HepG2 (cell line): ENCODE measurements around the gene SAPCD2. TPM values are rescaled to one million over a fixed set of nuclear protein-coding genes. Genes with fewer than 3 reads are reported as not detected.

Source experiments
- CEBPG ChIP-seq: IDR thresholded peaks from 2 replicates; pipeline ENCODE4 v1.6.1; 2016
- HNRNPLL ChIP-seq: fragments of 200-400 bp; formaldehyde crosslinking; IDR thresholded peaks from 2 replicates; pipeline ENCODE4 v1.6.1; 2017; ENCODE audit warnings: mild to moderate bottlenecking, low read depth, low read length; ENCODE audit not compliant: poor library complexity, severe bottlenecking
- RFX1 ChIP-seq: fragments of 450-650 bp; IDR thresholded peaks from 2 replicates; pipeline ENCODE4 v1.6.1; 2017
- STAG1 ChIP-seq: sonication (generic); formaldehyde crosslinking; IDR thresholded peaks from 2 replicates; pipeline ENCODE4 v1.4.0; 2020; ENCODE audit warnings: missing genetic modification reagents
- ZBTB3 ChIP-seq: sonication (generic); formaldehyde crosslinking; IDR thresholded peaks from 2 replicates; pipeline ENCODE4 v1.4.0; 2020; ENCODE audit warnings: low read depth, mild to moderate bottlenecking, moderate library complexity, missing genetic modification reagents, borderline replicate concordance
- ZFP36L2 ChIP-seq: sonication (generic); formaldehyde crosslinking; IDR thresholded peaks from 2 replicates; pipeline ENCODE4 v1.4.0; 2020; ENCODE audit warnings: missing genetic modification reagents
- ZNF121 ChIP-seq: sonication (generic); formaldehyde crosslinking; IDR thresholded peaks from 2 replicates; pipeline ENCODE4 v1.5.0; 2020; ENCODE audit warnings: mild to moderate bottlenecking, missing genetic modification reagents
- ZNF644 ChIP-seq: IDR thresholded peaks from 2 replicates; pipeline ENCODE4 v1.6.1; 2016; ENCODE audit warnings: low read depth
- ZNF672 ChIP-seq: sonication (generic); formaldehyde crosslinking; IDR thresholded peaks from 2 replicates; pipeline ENCODE4 v1.8.1; 2022; ENCODE audit warnings: missing genetic modification reagents
- ZNF776 ChIP-seq: sonication (generic); formaldehyde crosslinking; IDR thresholded peaks from 2 replicates; pipeline ENCODE4 v1.4.0; 2020; ENCODE audit warnings: mild to moderate bottlenecking, missing genetic modification reagents
- polyA plus RNA-seq, 8 experiments: library from polyadenylated mRNA; depleted of rRNA in 3 of 8; stranded (reverse) in 7 of 8; unstranded in 1 of 8; fragments of >200 nt; fragmentation: Illumina TruSeq in 4 of 8; extraction: Trizol in 4 of 8; gene quantifications; 2 replicates each; pipeline versions ENCODE4 v1.2.1 to v1.2.3, GENCODE V29; 2011 to 2016; ENCODE audit warnings: low read depth in 4 of 8, missing spikeins in 1 of 8, mixed read lengths in 1 of 8; ENCODE audit not compliant: insufficient read depth in 1 of 8
- total RNA-seq, 5 experiments: library from RNA; depleted of rRNA; stranded (reverse); fragments of >200 nt; fragmentation: Illumina TruSeq; extraction: Trizol; gene quantifications; 2 replicates each; pipeline ENCODE4 v1.2.3, GENCODE V29; 2016; ENCODE audit warnings: low read depth in 1 of 5
- TF ChIP-seq, protein P1 (sequence below): IDR thresholded peaks from 2 replicates; pipeline ENCODE4 v1.6.1; 2012; ENCODE audit warnings: low read length, improper control_type of control experiment
- TF ChIP-seq, protein P2 (sequence below): sonication (generic); formaldehyde crosslinking; IDR thresholded peaks from 2 replicates; pipeline ENCODE4 v1.4.0; 2020; ENCODE audit warnings: mild to moderate bottlenecking, low read depth, missing genetic modification reagents
- TF ChIP-seq, protein P3 (sequence below): sonication (generic); formaldehyde crosslinking; IDR thresholded peaks from 2 replicates; pipeline ENCODE4 v1.4.0; 2020; ENCODE audit warnings: missing genetic modification reagents
- TF ChIP-seq, protein P4 (sequence below): sonication (generic); formaldehyde crosslinking; IDR thresholded peaks from 2 replicates; pipeline ENCODE4 v1.5.0; 2020; ENCODE audit warnings: mild to moderate bottlenecking, missing genetic modification reagents, borderline replicate concordance
- TF ChIP-seq, protein P5 (sequence below): sonication (generic); formaldehyde crosslinking; IDR thresholded peaks from 2 replicates; pipeline ENCODE4 v1.4.0; 2020; ENCODE audit warnings: mild to moderate bottlenecking, low read depth, missing genetic modification reagents
- TF ChIP-seq, protein P6 (sequence below): sonication (generic); formaldehyde crosslinking; IDR thresholded peaks from 2 replicates; pipeline ENCODE4 v1.5.0; 2020; ENCODE audit warnings: mild to moderate bottlenecking, missing genetic modification reagents, moderate library complexity

SAPCD2 gene
- total and polyA plus RNA-seq, 2 of the 13 experiments (the other 11 are each of a cell fraction or from before 2014, with no cell fraction given), result 21.9 to 42.8 TPM

DNA sequence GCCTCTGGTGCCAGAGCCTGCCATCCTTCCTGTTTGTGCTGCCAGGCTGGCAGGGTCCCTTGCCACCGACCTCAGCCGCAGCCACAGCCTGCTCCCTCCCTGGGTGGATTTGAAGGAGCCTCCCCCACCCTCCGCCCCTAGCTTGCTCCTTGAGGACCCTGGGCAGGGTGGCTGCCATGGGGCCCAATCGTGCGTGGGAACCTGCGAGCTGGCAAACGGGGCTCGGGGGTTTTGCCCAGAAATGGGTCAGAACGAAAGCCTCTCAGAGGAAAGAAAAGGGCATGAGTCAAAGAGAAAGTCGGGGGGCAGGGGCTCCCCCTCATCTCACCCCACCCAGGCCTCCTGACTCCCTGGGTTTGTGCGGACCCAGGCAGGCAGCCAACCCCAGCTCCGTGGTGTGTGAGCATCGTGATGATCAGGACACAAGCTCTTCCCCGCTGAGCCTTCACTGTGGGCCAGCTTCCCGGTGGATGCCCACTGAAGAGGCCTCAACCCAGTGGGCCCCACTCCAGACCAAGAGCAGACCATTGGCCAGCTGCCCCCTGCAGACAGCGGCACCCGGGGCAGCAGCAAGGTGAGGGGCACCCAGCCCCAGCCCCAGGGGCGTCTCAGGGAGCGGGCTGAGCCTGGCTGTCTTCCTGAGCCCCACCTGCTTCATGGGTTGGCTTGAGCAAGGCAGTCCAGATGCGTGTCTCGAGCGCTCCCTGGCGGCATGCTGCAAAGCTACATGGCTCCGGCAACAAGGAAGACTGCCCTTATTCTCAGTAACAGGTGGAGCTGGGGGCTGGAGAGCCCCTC is 35.4 kb downstream of the SAPCD2 start (continued):
- TF ChIP-seq ZNF776 (no peak), ZBTB3 (no peak), ZNF121 (no peak), ZNF644 (CRISPR knock-in tag) (no peak), ZNF672 (CRISPR knock-in tag) (no peak), HNRNPLL (peak; percentile 28), ZFP36L2 (CRISPR knock-in tag) (no peak), STAG1 (peak; percentile 96), RFX1 (no peak), CEBPG (0 out of 2 replicates have a peak, but pooled peaks have one; percentile 27)
- TF ChIP-seq, protein P1, sequence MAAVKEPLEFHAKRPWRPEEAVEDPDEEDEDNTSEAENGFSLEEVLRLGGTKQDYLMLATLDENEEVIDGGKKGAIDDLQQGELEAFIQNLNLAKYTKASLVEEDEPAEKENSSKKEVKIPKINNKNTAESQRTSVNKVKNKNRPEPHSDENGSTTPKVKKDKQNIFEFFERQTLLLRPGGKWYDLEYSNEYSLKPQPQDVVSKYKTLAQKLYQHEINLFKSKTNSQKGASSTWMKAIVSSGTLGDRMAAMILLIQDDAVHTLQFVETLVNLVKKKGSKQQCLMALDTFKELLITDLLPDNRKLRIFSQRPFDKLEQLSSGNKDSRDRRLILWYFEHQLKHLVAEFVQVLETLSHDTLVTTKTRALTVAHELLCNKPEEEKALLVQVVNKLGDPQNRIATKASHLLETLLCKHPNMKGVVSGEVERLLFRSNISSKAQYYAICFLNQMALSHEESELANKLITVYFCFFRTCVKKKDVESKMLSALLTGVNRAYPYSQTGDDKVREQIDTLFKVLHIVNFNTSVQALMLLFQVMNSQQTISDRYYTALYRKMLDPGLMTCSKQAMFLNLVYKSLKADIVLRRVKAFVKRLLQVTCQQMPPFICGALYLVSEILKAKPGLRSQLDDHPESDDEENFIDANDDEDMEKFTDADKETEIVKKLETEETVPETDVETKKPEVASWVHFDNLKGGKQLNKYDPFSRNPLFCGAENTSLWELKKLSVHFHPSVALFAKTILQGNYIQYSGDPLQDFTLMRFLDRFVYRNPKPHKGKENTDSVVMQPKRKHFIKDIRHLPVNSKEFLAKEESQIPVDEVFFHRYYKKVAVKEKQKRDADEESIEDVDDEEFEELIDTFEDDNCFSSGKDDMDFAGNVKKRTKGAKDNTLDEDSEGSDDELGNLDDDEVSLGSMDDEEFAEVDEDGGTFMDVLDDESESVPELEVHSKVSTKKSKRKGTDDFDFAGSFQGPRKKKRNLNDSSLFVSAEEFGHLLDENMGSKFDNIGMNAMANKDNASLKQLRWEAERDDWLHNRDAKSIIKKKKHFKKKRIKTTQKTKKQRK, result no peak
- TF ChIP-seq, protein P2, sequence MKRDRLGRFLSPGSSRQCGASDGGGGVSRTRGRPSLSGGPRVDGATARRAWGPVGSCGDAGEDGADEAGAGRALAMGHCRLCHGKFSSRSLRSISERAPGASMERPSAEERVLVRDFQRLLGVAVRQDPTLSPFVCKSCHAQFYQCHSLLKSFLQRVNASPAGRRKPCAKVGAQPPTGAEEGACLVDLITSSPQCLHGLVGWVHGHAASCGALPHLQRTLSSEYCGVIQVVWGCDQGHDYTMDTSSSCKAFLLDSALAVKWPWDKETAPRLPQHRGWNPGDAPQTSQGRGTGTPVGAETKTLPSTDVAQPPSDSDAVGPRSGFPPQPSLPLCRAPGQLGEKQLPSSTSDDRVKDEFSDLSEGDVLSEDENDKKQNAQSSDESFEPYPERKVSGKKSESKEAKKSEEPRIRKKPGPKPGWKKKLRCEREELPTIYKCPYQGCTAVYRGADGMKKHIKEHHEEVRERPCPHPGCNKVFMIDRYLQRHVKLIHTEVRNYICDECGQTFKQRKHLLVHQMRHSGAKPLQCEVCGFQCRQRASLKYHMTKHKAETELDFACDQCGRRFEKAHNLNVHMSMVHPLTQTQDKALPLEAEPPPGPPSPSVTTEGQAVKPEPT (CRISPR knock-in tag), result 0 out of 2 replicates have a peak, but pooled peaks have one; percentile 40
- TF ChIP-seq, protein P3, sequence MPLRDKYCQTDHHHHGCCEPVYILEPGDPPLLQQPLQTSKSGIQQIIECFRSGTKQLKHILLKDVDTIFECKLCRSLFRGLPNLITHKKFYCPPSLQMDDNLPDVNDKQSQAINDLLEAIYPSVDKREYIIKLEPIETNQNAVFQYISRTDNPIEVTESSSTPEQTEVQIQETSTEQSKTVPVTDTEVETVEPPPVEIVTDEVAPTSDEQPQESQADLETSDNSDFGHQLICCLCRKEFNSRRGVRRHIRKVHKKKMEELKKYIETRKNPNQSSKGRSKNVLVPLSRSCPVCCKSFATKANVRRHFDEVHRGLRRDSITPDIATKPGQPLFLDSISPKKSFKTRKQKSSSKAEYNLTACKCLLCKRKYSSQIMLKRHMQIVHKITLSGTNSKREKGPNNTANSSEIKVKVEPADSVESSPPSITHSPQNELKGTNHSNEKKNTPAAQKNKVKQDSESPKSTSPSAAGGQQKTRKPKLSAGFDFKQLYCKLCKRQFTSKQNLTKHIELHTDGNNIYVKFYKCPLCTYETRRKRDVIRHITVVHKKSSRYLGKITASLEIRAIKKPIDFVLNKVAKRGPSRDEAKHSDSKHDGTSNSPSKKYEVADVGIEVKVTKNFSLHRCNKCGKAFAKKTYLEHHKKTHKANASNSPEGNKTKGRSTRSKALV (CRISPR knock-in tag), result 0 out of 2 replicates have a peak, but pooled peaks have one; percentile 48
- TF ChIP-seq, protein P4, sequence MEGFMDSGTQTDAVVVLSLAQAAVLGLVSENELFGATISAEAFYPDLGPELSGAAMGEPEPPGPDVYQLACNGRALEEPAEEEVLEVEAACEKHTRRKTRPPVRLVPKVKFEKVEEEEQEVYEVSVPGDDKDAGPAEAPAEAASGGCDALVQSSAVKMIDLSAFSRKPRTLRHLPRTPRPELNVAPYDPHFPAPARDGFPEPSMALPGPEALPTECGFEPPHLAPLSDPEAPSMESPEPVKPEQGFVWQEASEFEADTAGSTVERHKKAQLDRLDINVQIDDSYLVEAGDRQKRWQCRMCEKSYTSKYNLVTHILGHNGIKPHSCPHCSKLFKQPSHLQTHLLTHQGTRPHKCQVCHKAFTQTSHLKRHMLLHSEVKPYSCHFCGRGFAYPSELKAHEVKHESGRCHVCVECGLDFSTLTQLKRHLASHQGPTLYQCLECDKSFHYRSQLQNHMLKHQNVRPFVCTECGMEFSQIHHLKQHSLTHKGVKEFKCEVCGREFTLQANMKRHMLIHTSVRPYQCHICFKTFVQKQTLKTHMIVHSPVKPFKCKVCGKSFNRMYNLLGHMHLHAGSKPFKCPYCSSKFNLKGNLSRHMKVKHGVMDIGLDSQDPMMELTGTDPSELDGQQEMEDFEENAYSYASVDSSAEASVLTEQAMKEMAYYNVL (CRISPR knock-in tag), result no peak
- TF ChIP-seq, protein P5, sequence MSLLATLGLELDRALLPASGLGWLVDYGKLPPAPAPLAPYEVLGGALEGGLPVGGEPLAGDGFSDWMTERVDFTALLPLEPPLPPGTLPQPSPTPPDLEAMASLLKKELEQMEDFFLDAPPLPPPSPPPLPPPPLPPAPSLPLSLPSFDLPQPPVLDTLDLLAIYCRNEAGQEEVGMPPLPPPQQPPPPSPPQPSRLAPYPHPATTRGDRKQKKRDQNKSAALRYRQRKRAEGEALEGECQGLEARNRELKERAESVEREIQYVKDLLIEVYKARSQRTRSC (CRISPR knock-in tag), result no peak
- TF ChIP-seq, protein P6, sequence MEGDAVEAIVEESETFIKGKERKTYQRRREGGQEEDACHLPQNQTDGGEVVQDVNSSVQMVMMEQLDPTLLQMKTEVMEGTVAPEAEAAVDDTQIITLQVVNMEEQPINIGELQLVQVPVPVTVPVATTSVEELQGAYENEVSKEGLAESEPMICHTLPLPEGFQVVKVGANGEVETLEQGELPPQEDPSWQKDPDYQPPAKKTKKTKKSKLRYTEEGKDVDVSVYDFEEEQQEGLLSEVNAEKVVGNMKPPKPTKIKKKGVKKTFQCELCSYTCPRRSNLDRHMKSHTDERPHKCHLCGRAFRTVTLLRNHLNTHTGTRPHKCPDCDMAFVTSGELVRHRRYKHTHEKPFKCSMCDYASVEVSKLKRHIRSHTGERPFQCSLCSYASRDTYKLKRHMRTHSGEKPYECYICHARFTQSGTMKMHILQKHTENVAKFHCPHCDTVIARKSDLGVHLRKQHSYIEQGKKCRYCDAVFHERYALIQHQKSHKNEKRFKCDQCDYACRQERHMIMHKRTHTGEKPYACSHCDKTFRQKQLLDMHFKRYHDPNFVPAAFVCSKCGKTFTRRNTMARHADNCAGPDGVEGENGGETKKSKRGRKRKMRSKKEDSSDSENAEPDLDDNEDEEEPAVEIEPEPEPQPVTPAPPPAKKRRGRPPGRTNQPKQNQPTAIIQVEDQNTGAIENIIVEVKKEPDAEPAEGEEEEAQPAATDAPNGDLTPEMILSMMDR (CRISPR knock-in tag), result peak; percentile 99
